Neural crest cell (in vitro differentiated cells): ENCODE data around the gene AGA. TPM values are rescaled to one million over a fixed set of nuclear protein-coding genes. Genes with fewer than 3 reads are reported as not detected.

Source experiments
- DNase-seq: peaks from one replicate; pipeline ENCODE4 v3.0.0; 2021; ENCODE audit warnings: low read depth, mixed read lengths, low spot score
- H3K27ac Mint-ChIP-seq: one replicate; pipeline ENCODE4 v1.8.0; 2021; ENCODE audit warnings: mild to moderate bottlenecking, mixed read lengths; ENCODE audit not compliant: unreplicated experiment
- H3K27me3 Mint-ChIP-seq: 2 replicates; pipeline ENCODE4 v1.8.0; 2021; ENCODE audit warnings: low read depth, mild to moderate bottlenecking, mixed read lengths
- H3K36me3 Mint-ChIP-seq: 2 replicates; pipeline ENCODE4 v1.8.0; 2021; ENCODE audit warnings: low read depth, mild to moderate bottlenecking, mixed read lengths
- H3K4me1 Mint-ChIP-seq: 2 replicates; pipeline ENCODE4 v1.8.0; 2021; ENCODE audit warnings: mixed read lengths
- H3K4me3 Mint-ChIP-seq: one replicate; pipeline ENCODE4 v1.8.0; 2021; ENCODE audit warnings: mild to moderate bottlenecking, mixed read lengths
- H3K9me3 Mint-ChIP-seq: 2 replicates; pipeline ENCODE4 v1.8.0; 2021; ENCODE audit warnings: mixed read lengths
- total RNA-seq: library from RNA; stranded (reverse); gene quantifications from 2 replicates; pipeline ENCODE4 v1.2.1, GENCODE V29; 2021
- TF ChIP-seq, protein P1 (sequence below): fragments of 200-600 bp; sonication (generic); conservative IDR thresholded peaks from 2 replicates; pipeline ENCODE4 v1.5.0; 2021; ENCODE audit warnings: antibody characterized with exemption, mild to moderate bottlenecking

AGA gene
- total RNA-seq, 1 donor from 2014 or later = 12.3 TPM

DNA sequence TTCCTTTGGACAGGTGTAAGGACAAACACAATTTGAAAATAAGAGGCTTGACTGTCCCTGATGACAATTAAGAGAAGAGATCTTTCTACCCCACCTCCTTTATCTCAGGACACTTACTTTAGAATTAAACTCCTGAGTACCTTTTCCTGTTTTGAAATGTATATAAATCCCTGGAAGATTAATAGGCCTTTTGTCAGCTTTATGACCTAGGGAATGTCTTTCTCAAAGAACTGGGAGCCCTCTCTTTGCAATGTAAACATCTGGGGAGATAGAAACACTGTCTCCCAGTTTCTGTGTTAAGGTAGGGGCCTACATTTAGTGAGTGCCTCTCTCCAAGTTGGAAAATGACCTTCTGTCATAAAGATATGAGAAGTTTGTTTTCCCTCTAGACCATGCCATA lies 31.7 kb downstream of the AGA start:
- peaks cover 9% of the 10 kb centered on the region for H3K9me3 Mint-ChIP-seq
- no peak overlapping the region for H3K27ac Mint-ChIP-seq
- peaks cover 3% of the 10 kb centered on the region for H3K36me3 Mint-ChIP-seq
- no peak for DNase-seq
- no peaks in the 10 kb centered on the region for H3K27me3 Mint-ChIP-seq
- no peaks in the 10 kb centered on the region for H3K4me1 Mint-ChIP-seq
- H3K4me3 Mint-ChIP-seq = no peak overlapping the region
- TF ChIP-seq, protein P1, sequence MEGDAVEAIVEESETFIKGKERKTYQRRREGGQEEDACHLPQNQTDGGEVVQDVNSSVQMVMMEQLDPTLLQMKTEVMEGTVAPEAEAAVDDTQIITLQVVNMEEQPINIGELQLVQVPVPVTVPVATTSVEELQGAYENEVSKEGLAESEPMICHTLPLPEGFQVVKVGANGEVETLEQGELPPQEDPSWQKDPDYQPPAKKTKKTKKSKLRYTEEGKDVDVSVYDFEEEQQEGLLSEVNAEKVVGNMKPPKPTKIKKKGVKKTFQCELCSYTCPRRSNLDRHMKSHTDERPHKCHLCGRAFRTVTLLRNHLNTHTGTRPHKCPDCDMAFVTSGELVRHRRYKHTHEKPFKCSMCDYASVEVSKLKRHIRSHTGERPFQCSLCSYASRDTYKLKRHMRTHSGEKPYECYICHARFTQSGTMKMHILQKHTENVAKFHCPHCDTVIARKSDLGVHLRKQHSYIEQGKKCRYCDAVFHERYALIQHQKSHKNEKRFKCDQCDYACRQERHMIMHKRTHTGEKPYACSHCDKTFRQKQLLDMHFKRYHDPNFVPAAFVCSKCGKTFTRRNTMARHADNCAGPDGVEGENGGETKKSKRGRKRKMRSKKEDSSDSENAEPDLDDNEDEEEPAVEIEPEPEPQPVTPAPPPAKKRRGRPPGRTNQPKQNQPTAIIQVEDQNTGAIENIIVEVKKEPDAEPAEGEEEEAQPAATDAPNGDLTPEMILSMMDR = no peak

DNA sequence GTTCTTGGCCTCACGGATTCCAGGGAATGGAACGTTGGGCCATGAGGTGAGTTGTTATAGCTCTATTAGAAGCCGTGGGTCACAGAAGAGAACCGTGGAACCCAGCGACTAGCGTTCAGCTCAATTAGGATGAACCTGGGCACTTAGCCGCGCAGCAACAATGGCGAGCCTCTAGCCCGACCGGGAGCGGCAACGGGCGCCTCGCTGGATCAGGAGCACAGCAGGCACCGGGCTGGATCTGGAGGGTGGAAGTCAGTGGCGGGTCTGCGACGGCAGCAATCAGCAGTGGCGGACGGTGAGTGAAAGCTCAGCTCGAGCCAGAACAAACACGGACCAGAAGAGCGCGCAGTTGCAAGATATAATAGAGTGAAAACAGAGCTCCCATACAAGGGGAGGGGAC lies 34.2 kb downstream of the AGA start:
- H3K9me3 Mint-ChIP-seq = peaks cover 8% of the 10 kb centered on the region

DNA sequence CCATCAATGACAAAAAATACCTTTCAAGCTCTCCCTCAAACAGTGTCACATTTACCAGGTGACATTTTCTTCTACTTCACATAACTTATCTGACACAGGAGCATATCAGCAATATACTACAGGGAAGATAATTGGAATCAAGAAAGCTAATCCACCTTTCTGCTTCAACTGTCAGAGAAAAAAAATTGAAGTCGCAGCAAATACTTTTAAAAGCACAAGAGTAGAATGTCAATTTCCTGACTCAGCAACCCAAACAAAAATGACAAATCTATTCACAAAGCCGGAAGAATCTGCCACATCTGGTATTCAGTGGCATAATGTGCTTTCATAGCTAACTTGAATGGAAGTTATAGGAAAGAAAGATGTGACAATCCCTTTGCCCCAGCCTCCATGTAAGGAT lies 36.7 kb downstream of the AGA start:
- Mint-ChIP-seq H3K27ac (no peak overlapping the region), H3K4me3 (no peak overlapping the region), H3K9me3 (peaks cover 8% of the 10 kb centered on the region), H3K36me3 (peaks cover 3% of the 10 kb centered on the region), H3K4me1 (no peaks in the 10 kb centered on the region), H3K27me3 (no peaks in the 10 kb centered on the region)
- DNase-seq = no peak
- TF ChIP-seq, protein P1 = no peak

More for the DNA sequence above, 34.2 kb downstream of the AGA start:
- no peaks in the 10 kb centered on the region for H3K27me3 Mint-ChIP-seq
- no peak overlapping the region for H3K4me3 Mint-ChIP-seq
- H3K27ac Mint-ChIP-seq = no peak overlapping the region
- DNase-seq = no peak
- peaks cover 3% of the 10 kb centered on the region for H3K36me3 Mint-ChIP-seq
- TF ChIP-seq, protein P1 = no peak
- no peaks in the 10 kb centered on the region for H3K4me1 Mint-ChIP-seq

DNA sequence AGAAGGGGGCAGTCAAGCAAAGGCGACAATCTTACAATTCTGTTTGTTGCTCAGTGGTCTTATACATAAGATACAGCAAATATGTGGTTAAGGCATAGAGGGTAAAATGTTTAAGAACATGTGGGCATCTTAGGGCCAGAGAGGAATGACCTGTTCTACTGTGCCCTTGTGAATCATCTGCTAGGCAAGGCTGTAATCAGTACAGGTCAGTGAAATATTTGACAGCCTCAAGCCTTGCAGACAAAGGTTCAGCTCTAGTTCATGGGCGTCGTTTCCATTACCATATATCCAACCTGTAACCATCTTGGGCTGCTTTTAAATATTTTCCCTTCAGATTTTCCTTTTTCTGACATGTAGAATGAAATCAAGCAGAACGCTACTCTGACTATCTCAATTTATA lies 37.3 kb downstream of the AGA start:
- Mint-ChIP-seq H3K27me3 (no peaks in the 10 kb centered on the region), H3K4me1 (no peaks in the 10 kb centered on the region), H3K9me3 (peaks cover 8% of the 10 kb centered on the region), H3K4me3 (no peak overlapping the region), H3K36me3 (peaks cover 3% of the 10 kb centered on the region), H3K27ac (no peak overlapping the region)
- DNase-seq = no peak
- TF ChIP-seq, protein P1 = no peak

DNA sequence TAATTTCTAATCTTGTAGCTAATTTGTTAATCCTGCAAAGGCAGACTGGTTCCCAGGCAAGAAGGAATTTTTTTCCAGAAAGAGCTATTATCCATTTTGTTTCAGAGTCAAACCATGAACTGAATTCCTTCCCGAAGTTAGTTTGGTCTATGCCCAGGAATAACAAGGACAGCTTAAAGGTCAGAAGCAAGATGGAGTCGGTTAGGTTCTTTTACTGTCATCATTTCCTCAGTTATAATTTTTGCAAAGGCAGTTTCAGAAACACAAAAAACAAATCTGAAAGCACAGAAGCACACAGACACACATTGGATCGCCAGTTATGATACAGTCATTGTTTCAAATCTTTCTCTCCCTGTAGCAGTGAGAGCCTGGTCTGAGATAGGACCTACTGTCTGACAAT lies 37.9 kb downstream of the AGA start:
- Mint-ChIP-seq H3K9me3 (peaks cover 6% of the 10 kb centered on the region), H3K27ac (no peak overlapping the region), H3K4me1 (no peaks in the 10 kb centered on the region), H3K27me3 (no peaks in the 10 kb centered on the region), H3K36me3 (peaks cover 3% of the 10 kb centered on the region), H3K4me3 (no peak overlapping the region)
- TF ChIP-seq, protein P1 = no peak
- no peak for DNase-seq

DNA sequence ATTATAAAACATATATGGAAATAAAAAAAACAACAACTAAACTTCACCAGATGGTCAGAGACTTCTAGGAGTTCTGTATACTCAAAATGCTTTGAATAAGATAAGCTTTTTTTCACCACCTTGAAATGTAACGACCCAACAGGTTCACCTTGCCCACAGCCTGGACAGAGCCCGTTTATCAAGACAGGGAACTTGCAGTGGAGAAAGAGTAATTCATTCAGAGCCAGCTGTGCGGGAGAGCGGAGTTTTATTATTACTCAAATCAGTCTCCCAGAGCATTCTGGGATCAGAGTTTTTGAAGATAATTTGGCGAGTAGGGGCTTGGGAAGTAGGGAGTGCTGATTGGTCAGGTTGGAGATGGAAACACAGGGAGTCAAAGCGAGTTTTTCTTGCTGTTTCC lies 38.5 kb downstream of the AGA start:
- no peaks in the 10 kb centered on the region for H3K4me1 Mint-ChIP-seq
- H3K4me3 Mint-ChIP-seq = no peak overlapping the region
- TF ChIP-seq, protein P1 = no peak
- DNase-seq = no peak
- H3K36me3 Mint-ChIP-seq = peaks cover 3% of the 10 kb centered on the region
- no peaks in the 10 kb centered on the region for H3K27me3 Mint-ChIP-seq
- H3K27ac Mint-ChIP-seq = no peak overlapping the region
- H3K9me3 Mint-ChIP-seq = peaks cover 5% of the 10 kb centered on the region
